ENCODE measurements around the gene POM121L2. TPM values are rescaled to one million over a fixed set of nuclear protein-coding genes. Genes with fewer than 3 reads are reported as not detected.
A peak's percentile ranks its signal among the peaks of the same experiment; 100 is the strongest.

Gene POM121L2
- total and polyA plus RNA-seq, 2 donors from 2014 or later, result not detected

DNA sequence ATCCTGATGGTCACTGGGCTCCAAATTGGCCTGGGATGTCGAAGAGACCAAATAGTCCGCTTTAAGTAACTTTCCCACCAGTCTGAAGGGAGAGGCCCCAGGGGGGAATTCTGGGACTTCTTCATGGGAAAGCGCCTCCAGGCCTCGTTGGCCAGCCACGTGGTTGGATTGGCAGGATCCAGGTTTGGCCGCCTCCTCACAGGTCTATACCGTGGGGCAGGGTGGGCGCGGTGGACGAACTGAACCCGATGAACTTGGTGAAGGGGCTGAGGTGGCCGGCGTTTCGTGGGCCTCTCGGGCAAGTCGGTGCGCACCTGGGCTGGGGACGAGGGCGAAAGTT is 297 bp downstream of the POM121L2 start:
- no peaks in the 10 kb centered on the region for H3K36me3 ChIP-seq (ENCODE audit: control insufficient read depth in 2 of 3, insufficient read depth in 3 of 3, low read length in 3 of 3)
- peaks cover 0 to 8% (median 8%) of the 10 kb centered on the region in 3 donors for H3K4me1 ChIP-seq (ENCODE audit: control insufficient read depth in 2 of 3, insufficient read depth in 2 of 3, low read depth in 1 of 3, low read length in 3 of 3)
- no peak overlapping the region for H3K9ac ChIP-seq (ENCODE audit: low read length in 3 of 3)
- no peak for DNase-seq
- H3K9me3 ChIP-seq (ENCODE audit: control insufficient read depth in 2 of 3, insufficient read depth in 1 of 3, low read length in 3 of 3), result peaks cover 0 to 2% (median 0%) of the 10 kb centered on the region in 3 donors
- FAIRE-seq, result no peak
- intact Hi-C loops (cut with DNase I), result no loop called here
- TF ChIP-seq, protein P1, sequence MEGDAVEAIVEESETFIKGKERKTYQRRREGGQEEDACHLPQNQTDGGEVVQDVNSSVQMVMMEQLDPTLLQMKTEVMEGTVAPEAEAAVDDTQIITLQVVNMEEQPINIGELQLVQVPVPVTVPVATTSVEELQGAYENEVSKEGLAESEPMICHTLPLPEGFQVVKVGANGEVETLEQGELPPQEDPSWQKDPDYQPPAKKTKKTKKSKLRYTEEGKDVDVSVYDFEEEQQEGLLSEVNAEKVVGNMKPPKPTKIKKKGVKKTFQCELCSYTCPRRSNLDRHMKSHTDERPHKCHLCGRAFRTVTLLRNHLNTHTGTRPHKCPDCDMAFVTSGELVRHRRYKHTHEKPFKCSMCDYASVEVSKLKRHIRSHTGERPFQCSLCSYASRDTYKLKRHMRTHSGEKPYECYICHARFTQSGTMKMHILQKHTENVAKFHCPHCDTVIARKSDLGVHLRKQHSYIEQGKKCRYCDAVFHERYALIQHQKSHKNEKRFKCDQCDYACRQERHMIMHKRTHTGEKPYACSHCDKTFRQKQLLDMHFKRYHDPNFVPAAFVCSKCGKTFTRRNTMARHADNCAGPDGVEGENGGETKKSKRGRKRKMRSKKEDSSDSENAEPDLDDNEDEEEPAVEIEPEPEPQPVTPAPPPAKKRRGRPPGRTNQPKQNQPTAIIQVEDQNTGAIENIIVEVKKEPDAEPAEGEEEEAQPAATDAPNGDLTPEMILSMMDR (IDR thresholded peaks at IDR 0.05; ENCODE audit: borderline replicate concordance, extremely low read depth, insufficient read depth), result no peak
- peaks cover 41% of the 10 kb centered on the region for H3K27me3 ChIP-seq (ENCODE audit: control insufficient read depth, insufficient read depth, low read length)
- H3K4me3 ChIP-seq (ENCODE audit: low read length in 3 of 3), result peak overlapping the region in 2 of 3 donors; percentile 46 to 53
- no peak overlapping the region for H3K27ac ChIP-seq (ENCODE audit: low read depth in 2 of 2, low read length in 2 of 2)

DNA sequence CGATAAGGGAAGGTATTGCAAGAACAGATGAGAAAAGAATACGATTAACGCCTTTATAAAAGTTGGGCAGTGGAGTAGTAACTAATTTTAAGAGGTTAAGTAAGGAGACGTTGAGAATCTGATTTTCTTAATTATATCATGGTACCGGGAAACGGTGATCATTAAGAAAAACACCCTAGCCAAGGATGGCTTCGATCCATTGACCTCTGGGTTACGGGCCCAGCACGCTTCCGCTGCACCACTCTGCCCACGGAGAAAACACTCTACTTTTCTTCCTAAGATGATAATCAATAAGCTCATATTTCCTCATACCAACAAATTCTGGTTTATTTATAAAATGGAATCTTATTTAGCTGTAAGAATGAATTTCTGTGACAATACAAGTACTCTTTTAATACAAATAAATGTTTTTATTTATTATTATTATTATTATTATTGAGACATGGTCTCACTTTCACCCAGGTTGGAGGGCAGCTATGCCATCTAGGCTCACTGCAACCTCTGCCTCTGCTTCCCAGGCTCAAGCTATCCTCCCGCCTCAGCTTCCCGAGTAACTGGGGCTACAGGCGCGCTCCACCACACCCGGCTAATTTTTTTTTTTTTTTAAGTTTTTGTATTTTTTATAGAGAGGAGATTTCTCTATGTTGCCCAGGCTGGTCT is 8.3 kb downstream of the POM121L2 start:
- H3K4me1 ChIP-seq (ENCODE audit: control insufficient read depth in 2 of 3, insufficient read depth in 2 of 3, low read depth in 1 of 3, low read length in 3 of 3), result no peaks in the 10 kb centered on the region
- no peak overlapping the region for H3K27ac ChIP-seq (ENCODE audit: low read depth in 2 of 2, low read length in 2 of 2)
- H3K4me3 ChIP-seq (ENCODE audit: low read length in 3 of 3), result no peak overlapping the region
- peaks cover 43% of the 10 kb centered on the region for H3K27me3 ChIP-seq (ENCODE audit: control insufficient read depth, insufficient read depth, low read length)
- DNase-seq (no peak), FAIRE-seq (no peak)
- H3K9me3 ChIP-seq (ENCODE audit: control insufficient read depth in 2 of 3, insufficient read depth in 1 of 3, low read length in 3 of 3), result peaks cover 0 to 4% (median 0%) of the 10 kb centered on the region in 3 donors
- H3K9ac ChIP-seq (ENCODE audit: low read length in 3 of 3), result no peak overlapping the region
- TF ChIP-seq, protein P1 (IDR thresholded peaks at IDR 0.05; ENCODE audit: borderline replicate concordance, extremely low read depth, insufficient read depth), result no peak
- intact Hi-C loops (cut with DNase I), result no loop called here
- H3K36me3 ChIP-seq (ENCODE audit: control insufficient read depth in 2 of 3, insufficient read depth in 3 of 3, low read length in 3 of 3), result no peaks in the 10 kb centered on the region

DNA sequence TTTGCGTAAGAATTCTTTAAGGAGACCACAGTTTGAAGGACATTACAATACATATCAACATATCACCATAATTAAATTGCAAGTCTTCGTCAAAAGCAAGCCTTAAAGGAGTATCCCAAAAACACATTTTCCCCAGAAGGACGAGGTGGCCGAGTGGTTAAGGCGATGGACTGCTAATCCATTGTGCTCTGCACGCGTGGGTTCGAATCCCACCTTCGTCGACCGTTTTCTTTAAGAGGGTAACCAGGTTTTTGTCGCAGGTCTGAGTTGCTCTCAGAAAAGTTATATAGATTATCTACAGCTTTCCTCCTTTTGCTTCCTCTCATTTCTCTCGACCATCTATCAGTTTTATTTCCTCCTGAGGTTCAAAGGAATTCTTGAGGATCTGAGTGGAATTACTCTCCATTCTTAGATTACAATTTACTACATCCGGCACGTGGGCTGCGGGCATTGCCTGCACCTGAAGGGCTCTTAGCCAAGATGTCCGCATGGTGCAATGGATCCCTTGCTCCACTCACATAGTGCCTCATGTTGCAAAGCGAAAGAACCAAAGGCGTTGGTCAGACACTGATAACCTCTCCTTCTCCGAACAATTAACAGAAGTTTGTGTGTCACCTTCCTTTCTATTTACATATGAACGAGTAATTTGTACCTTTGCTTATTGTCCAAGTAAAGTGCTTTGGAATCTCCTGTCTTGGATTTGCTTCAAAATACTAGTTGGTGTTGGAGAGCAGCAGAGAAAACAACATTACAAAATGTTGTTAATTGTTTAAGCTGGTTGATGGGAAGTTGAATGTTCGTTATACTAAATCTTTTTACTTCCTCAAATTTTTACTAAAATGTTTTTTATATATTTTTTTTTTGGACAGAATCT is 14.0 kb downstream of the POM121L2 start:
- no peak overlapping the region for H3K27ac ChIP-seq (ENCODE audit: low read depth in 2 of 2, low read length in 2 of 2)
- TF ChIP-seq, protein P1 (IDR thresholded peaks at IDR 0.05; ENCODE audit: borderline replicate concordance, extremely low read depth, insufficient read depth), result no peak
- H3K36me3 ChIP-seq (ENCODE audit: control insufficient read depth in 2 of 3, insufficient read depth in 3 of 3, low read length in 3 of 3), result no peaks in the 10 kb centered on the region
- no peaks in the 10 kb centered on the region for H3K4me1 ChIP-seq (ENCODE audit: control insufficient read depth in 2 of 3, insufficient read depth in 2 of 3, low read depth in 1 of 3, low read length in 3 of 3)
- H3K9ac ChIP-seq (ENCODE audit: low read length in 3 of 3), result no peak overlapping the region
- peaks cover 77% of the 10 kb centered on the region for H3K27me3 ChIP-seq (ENCODE audit: control insufficient read depth, insufficient read depth, low read length)
- H3K9me3 ChIP-seq (ENCODE audit: control insufficient read depth in 2 of 3, insufficient read depth in 1 of 3, low read length in 3 of 3), result peaks cover 0 to 13% (median 1%) of the 10 kb centered on the region in 3 donors
- H3K4me3 ChIP-seq (ENCODE audit: low read length in 3 of 3), result no peak overlapping the region
- no peak for DNase-seq
- intact Hi-C loops (cut with DNase I), result no loop called here
- FAIRE-seq, result no peak
